GM10266 (cell line): ENCODE results near the gene CA6.

Experiments
- DNase-seq: peaks from one replicate; pipeline ENCODE4 v3.0.0; 2012; ENCODE audit errors: extremely low spot score
- CTCF ChIP-seq: IDR thresholded peaks from 2 replicates; pipeline ENCODE4 v1.5.1; 2012; ENCODE audit warnings: mild to moderate bottlenecking, low read depth; ENCODE audit not compliant: control insufficient read depth, insufficient read depth; ENCODE audit errors: missing control alignments

CA6 gene

GRCh38 chr1:8905582-8906191, 40.0 kb upstream of the CA6 start:
- TF ChIP-seq CTCF, result no peak
- no peak for DNase-seq

GRCh38 chr1:8908388-8909151, 37.1 kb upstream of the CA6 start:
- no peak for DNase-seq
- no peak for TF ChIP-seq CTCF

GRCh38 chr1:8910331-8910730, 35.3 kb upstream of the CA6 start:
- DNase-seq, result no peak
- TF ChIP-seq CTCF, result no peak

- no peak for TF ChIP-seq CTCF
- DNase-seq, result no peak
Measured at GRCh38 chr1:8910914-8911313, 34.8 kb upstream of the CA6 start.

- no peak for DNase-seq
- TF ChIP-seq CTCF, result no peak
Measured at GRCh38 chr1:8911416-8912309, 34.0 kb upstream of the CA6 start.

GRCh38 chr1:8913457-8913856, 32.2 kb upstream of the CA6 start:
- DNase-seq, result no peak
- TF ChIP-seq CTCF, result no peak
